Loucy (cell line): ENCODE data around the gene SDR39U1.

Experiments
- EZH2phosphoT487 ChIP-seq: fragments of 200-600 bp; IDR thresholded peaks from 2 replicates; pipeline ENCODE4 v1.6.1; 2018; ENCODE audit warnings: antibody characterized with exemption, mild to moderate bottlenecking, moderate library complexity, borderline replicate concordance
- TF ChIP-seq, protein P1 (sequence below): fragments of 200-600 bp; sonication (generic); conservative IDR thresholded peaks from 2 replicates; pipeline ENCODE4 v1.5.1; 2014; ENCODE audit warnings: mild to moderate bottlenecking, antibody characterized with exemption, low read length

DNA sequence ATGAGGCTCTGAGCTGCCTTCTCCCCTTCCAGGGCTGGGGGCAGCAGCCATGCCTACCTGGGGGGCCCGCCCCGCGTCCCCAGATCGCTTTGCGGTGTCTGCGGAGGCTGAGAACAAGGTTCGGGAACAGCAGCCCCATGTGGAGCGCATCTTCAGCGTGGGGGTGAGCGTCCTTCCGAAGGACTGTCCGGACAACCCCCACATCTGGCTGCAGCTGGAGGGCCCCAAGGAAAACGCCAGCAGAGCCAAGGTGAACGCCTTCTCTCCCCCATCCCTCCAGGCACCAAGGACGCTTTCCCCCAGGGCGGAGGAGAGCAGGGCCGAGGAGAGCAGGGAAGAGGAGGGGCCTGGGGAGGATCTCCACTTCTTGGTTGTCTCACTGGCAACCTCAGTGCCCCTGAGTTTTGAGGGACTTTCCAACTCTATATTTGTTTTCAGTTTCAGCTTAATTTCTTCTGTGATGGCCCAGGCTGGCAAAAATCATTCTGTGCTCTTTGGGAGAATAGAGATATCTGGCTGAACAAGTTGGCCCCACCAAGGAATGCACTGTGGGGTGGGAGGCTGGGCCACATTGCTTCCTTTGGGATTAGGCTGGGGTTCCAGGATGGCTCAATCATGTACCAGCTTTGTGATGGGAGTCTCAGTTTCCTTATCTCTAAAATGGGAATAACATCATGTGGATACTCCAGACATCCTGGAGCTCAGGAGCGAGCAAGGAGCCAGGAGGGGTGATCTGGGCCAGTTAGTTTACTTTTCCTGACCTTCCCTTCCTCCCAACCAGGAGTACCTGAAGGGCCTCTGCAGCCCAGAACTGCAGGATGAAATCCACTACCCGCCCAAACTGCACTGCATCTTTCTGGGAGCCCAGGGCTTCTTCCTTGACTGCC is 11.7 kb downstream of the SDR39U1 start:
- TF ChIP-seq, protein P1, sequence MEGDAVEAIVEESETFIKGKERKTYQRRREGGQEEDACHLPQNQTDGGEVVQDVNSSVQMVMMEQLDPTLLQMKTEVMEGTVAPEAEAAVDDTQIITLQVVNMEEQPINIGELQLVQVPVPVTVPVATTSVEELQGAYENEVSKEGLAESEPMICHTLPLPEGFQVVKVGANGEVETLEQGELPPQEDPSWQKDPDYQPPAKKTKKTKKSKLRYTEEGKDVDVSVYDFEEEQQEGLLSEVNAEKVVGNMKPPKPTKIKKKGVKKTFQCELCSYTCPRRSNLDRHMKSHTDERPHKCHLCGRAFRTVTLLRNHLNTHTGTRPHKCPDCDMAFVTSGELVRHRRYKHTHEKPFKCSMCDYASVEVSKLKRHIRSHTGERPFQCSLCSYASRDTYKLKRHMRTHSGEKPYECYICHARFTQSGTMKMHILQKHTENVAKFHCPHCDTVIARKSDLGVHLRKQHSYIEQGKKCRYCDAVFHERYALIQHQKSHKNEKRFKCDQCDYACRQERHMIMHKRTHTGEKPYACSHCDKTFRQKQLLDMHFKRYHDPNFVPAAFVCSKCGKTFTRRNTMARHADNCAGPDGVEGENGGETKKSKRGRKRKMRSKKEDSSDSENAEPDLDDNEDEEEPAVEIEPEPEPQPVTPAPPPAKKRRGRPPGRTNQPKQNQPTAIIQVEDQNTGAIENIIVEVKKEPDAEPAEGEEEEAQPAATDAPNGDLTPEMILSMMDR: no peak
- no peak for TF ChIP-seq EZH2phosphoT487
